Keratinocyte (primary cell): ENCODE results near the gene NAALADL2. TPM values are rescaled to one million over a fixed set of nuclear protein-coding genes. Genes with fewer than 3 reads are reported as not detected.

ENCODE experiments used
- DNase-seq: peaks from one replicate; pipeline ENCODE4 v3.0.0-alpha.2; 2011; ENCODE audit warnings: low read depth, missing footprints, low spot score
- FAIRE-seq: peaks from 2 replicates; lab custom pipeline; 2011; peaks lifted over from hg19 to GRCh38; lab: Jason Lieb, UNC
- H2AFZ ChIP-seq: 2 replicates; pipeline ENCODE4 v1.6.0; 2012; ENCODE audit warnings: low read length, control low read depth, inconsistent platforms; ENCODE audit not compliant: control insufficient read depth
- H3K27ac ChIP-seq: 2 replicates; pipeline ENCODE4 v1.5.1; 2011; ENCODE audit warnings: low read length; ENCODE audit not compliant: control insufficient read depth, insufficient read depth
- H3K27me3 ChIP-seq: 3 replicates; pipeline ENCODE4 v1.6.0; 2011; ENCODE audit warnings: low read length; ENCODE audit not compliant: control insufficient read depth, insufficient read depth; ENCODE audit errors: extremely low read depth
- H3K36me3 ChIP-seq, 2 experiments: 2 replicates in 1 of 2; 3 replicates in 1 of 2; pipeline ENCODE4 v1.5.1; 2011; ENCODE audit warnings: low read length in 2 of 2, mild to moderate bottlenecking in 1 of 2; ENCODE audit not compliant: control insufficient read depth in 2 of 2, insufficient read depth in 2 of 2; ENCODE audit errors: extremely low read depth in 1 of 2
- H3K4me1 ChIP-seq: 3 replicates; pipeline ENCODE4 v1.5.1; 2011; ENCODE audit warnings: low read length; ENCODE audit not compliant: control insufficient read depth, insufficient read depth; ENCODE audit errors: extremely low read depth
- H3K4me2 ChIP-seq: 3 replicates; pipeline ENCODE4 v1.6.0; 2011; ENCODE audit warnings: low read depth, low read length; ENCODE audit not compliant: control insufficient read depth, insufficient read depth; ENCODE audit errors: extremely low read depth
- H3K4me3 ChIP-seq, 3 experiments: fragments of 200-600 bp in 1 of 3; sonication (generic) in 1 of 3; 2 replicates in 2 of 3; 3 replicates in 1 of 3; pipeline ENCODE4 v1.5.1; 2011 to 2016; ENCODE audit warnings: low read length in 3 of 3, mild to moderate bottlenecking in 3 of 3, control low read depth in 2 of 3, inconsistent platforms in 1 of 3, low read depth in 1 of 3, mixed read lengths in 1 of 3, mixed run types in 1 of 3, moderate library complexity in 1 of 3; ENCODE audit not compliant: control insufficient read depth in 2 of 3, insufficient read depth in 2 of 3; ENCODE audit errors: extremely low read depth in 1 of 3
- H3K79me2 ChIP-seq: 2 replicates; pipeline ENCODE4 v1.6.0; 2012; ENCODE audit warnings: low read length; ENCODE audit not compliant: control insufficient read depth, insufficient read depth
- H3K9ac ChIP-seq: 3 replicates; pipeline ENCODE4 v1.6.0; 2011; ENCODE audit warnings: low read length; ENCODE audit not compliant: control insufficient read depth, insufficient read depth; ENCODE audit errors: extremely low read depth
- H3K9me1 ChIP-seq: 3 replicates; pipeline ENCODE4 v1.6.0; 2011; ENCODE audit warnings: low read length; ENCODE audit not compliant: control insufficient read depth, insufficient read depth; ENCODE audit errors: extremely low read depth
- H3K9me3 ChIP-seq: 2 replicates; pipeline ENCODE4 v1.5.1; 2012; ENCODE audit warnings: low read depth, low read length; ENCODE audit not compliant: control insufficient read depth
- H4K20me1 ChIP-seq: 3 replicates; pipeline ENCODE4 v1.6.0; 2011; ENCODE audit warnings: low read length; ENCODE audit not compliant: control insufficient read depth, insufficient read depth; ENCODE audit errors: extremely low read depth
- EZH2 ChIP-seq: IDR thresholded peaks from one replicate; pipeline ENCODE4 v1.6.1; 2012; ENCODE audit warnings: inconsistent platforms, mild to moderate bottlenecking, low read length, moderate library complexity
- dilution Hi-C: fragments of 300-500 bp; cut with MboI; formaldehyde crosslinking; loops from one replicate; pipeline ENCODE4 v1.7.0; 2020; ENCODE audit warnings: low sequenced_read_pairs; ENCODE audit not compliant: extremely low pct_ligation_motif_present
- polyA plus RNA-seq, 5 experiments: library from polyadenylated mRNA; depleted of rRNA in 3 of 5; stranded (reverse) in 3 of 5; stranded (forward) in 1 of 5; unstranded in 1 of 5; fragments of >200 nt; gene quantifications; 1 replicate in 1 of 5; 2 replicates in 3 of 5; 3 replicates in 1 of 5; pipeline versions ENCODE4 v1.2.1 to v1.2.3, GENCODE V29; 2011 to 2012; ENCODE audit warnings: missing spikeins in 2 of 5, low read depth in 1 of 5, low replicate concordance in 1 of 5
- TF ChIP-seq, protein P1 (sequence below), 3 experiments: IDR thresholded peaks in 1 of 3; conservative IDR thresholded peaks in 1 of 3; optimal IDR thresholded peaks in 1 of 3; 2 replicates in 2 of 3; 3 replicates in 1 of 3; pipeline versions ENCODE3 to v1.5.1; 2011; ENCODE audit warnings: low read length in 3 of 3, mild to moderate bottlenecking in 3 of 3, moderate library complexity in 2 of 3, control low read depth in 1 of 3, inconsistent platforms in 1 of 3; ENCODE audit not compliant: insufficient read depth in 2 of 3; ENCODE audit errors: extremely low read depth in 1 of 3

NAALADL2 gene
- polyA plus RNA-seq, 1 donor (not counting 4 experiments of a cell fraction or from before 2014, with no cell fraction given): 0.75 TPM

DNA sequence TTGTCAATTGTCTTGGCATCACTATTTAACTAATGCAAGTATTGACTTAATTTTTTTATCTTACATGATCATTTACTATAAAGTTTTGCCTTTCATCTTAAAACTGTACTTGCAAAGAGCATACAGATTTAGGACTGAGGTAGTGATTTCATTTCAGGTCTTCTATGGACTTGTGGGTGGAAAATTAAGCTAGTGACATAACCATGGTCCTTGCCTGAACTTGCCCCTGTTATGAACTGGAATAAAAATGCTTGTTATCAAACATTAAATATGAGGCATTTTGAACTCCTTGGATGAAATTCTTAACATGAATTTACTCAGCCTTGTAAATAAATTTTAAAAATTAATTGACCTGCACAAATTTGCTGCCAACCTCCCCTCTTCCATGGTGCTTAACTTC is 712.0 kb downstream of the NAALADL2 start:
- Histone ChIP-seq H3K9me3 (no peaks in the 10 kb centered on the region), H3K27ac (no peak overlapping the region), H4K20me1 (no peaks in the 10 kb centered on the region), H3K4me1 (peaks cover 4% of the 10 kb centered on the region), H3K36me3 (no peaks in the 10 kb centered on the region), H3K79me2 (no peaks in the 10 kb centered on the region), H3K9me1 (no peaks in the 10 kb centered on the region), H3K9ac (no peak overlapping the region), H3K4me3 (no peak overlapping the region), H2AFZ (peak overlapping the region; percentile 21), H3K27me3 (no peaks in the 10 kb centered on the region), H3K4me2 (no peak overlapping the region)
- no peak for DNase-seq
- no peak for TF ChIP-seq EZH2
- TF ChIP-seq, protein P1, sequence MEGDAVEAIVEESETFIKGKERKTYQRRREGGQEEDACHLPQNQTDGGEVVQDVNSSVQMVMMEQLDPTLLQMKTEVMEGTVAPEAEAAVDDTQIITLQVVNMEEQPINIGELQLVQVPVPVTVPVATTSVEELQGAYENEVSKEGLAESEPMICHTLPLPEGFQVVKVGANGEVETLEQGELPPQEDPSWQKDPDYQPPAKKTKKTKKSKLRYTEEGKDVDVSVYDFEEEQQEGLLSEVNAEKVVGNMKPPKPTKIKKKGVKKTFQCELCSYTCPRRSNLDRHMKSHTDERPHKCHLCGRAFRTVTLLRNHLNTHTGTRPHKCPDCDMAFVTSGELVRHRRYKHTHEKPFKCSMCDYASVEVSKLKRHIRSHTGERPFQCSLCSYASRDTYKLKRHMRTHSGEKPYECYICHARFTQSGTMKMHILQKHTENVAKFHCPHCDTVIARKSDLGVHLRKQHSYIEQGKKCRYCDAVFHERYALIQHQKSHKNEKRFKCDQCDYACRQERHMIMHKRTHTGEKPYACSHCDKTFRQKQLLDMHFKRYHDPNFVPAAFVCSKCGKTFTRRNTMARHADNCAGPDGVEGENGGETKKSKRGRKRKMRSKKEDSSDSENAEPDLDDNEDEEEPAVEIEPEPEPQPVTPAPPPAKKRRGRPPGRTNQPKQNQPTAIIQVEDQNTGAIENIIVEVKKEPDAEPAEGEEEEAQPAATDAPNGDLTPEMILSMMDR (optimal IDR thresholded peaks at IDR 0.05 in 1 of 3, IDR thresholded peaks at IDR 0.05 in 1 of 3, conservative IDR thresholded peaks at IDR 0.05 in 1 of 3; ENCODE audit: extremely low read depth in 1 of 3, insufficient read depth in 2 of 3, low read length in 3 of 3): no peak
- FAIRE-seq: no peak
- dilution Hi-C loops: no loop called here

DNA sequence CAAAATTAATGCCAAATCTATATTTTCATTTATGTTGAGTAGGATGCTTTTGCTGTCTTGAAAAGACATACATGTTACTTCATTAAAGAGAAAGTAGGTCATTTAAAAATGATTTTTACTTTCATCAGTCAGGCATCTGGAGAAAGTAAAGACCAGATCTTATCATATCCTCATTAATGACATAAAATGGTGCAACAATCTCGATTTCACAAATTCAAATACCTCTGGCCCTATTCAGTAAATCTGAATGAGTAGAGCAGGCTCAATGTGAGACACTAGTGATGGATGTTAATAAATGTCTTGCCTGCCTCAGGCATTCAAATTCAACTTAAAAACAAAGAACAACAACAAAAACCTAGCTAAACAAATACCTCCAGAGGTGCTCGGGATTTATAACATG is 714.1 kb downstream of the NAALADL2 start:
- FAIRE-seq (no peak), DNase-seq (no peak)
- Histone ChIP-seq H3K79me2 (no peaks in the 10 kb centered on the region), H2AFZ (no peak overlapping the region), H3K36me3 (no peaks in the 10 kb centered on the region), H3K9ac (no peak overlapping the region), H3K9me1 (no peaks in the 10 kb centered on the region), H4K20me1 (no peaks in the 10 kb centered on the region), H3K9me3 (no peaks in the 10 kb centered on the region), H3K27ac (no peak overlapping the region), H3K27me3 (no peaks in the 10 kb centered on the region), H3K4me2 (no peak overlapping the region), H3K4me3 (no peak overlapping the region), H3K4me1 (peaks cover 4% of the 10 kb centered on the region)
- dilution Hi-C loops: no loop called here
- no peak for TF ChIP-seq EZH2
- TF ChIP-seq, protein P1 (optimal IDR thresholded peaks at IDR 0.05 in 1 of 3, IDR thresholded peaks at IDR 0.05 in 1 of 3, conservative IDR thresholded peaks at IDR 0.05 in 1 of 3; ENCODE audit: extremely low read depth in 1 of 3, insufficient read depth in 2 of 3, low read length in 3 of 3): no peak
